OCI-LY7 (cell line): ENCODE measurements around the gene B4GAT1. TPM values are rescaled to one million over a fixed set of nuclear protein-coding genes. Genes with fewer than 3 reads are reported as not detected.

Experiments
- BruUV-seq: library from RNA; stranded (reverse); fragments of 400-500 nt; replicated peaks from 2 replicates; lab custom pipeline; 2021; lab: Mats Ljungman, UMichigan
- CTCF ChIA-PET: fragments of 300-600 bp; sonication (Branson Sonifier 250); formaldehyde crosslinking; loops from one replicate; lab custom pipeline; 2022; ENCODE audit warnings: antibody characterized with exemption; ENCODE audit not compliant: unreplicated experiment; lab: Charles Lee
- POLR2A ChIA-PET: fragments of 300-600 bp; sonication (Branson Sonifier 250); formaldehyde crosslinking; loops from one replicate; lab custom pipeline; 2022; ENCODE audit warnings: antibody characterized with exemption; lab: Charles Lee
- DNase-seq: peaks from one replicate; pipeline ENCODE4 v3.0.0-alpha.2; 2015; ENCODE audit warnings: low spot score
- H2AFZ ChIP-seq: fragments of 200-600 bp; sonication (generic), shearing (Covaris generic); 2 replicates; pipeline ENCODE4 v1.6.1; 2014; ENCODE audit warnings: mild to moderate bottlenecking, antibody characterized with exemption, low read length, moderate library complexity
- H3K27ac ChIP-seq: fragments of 200-600 bp; sonication (generic); 2 replicates; pipeline ENCODE4 v1.5.1; 2014; ENCODE audit warnings: mixed run types, low read depth, mild to moderate bottlenecking, moderate library complexity, low read length, inconsistent platforms; ENCODE audit not compliant: poor library complexity, severe bottlenecking
- H3K36me3 ChIP-seq: fragments of 200-600 bp; sonication (generic); 2 replicates; pipeline ENCODE4 v1.6.1; 2014; ENCODE audit warnings: mild to moderate bottlenecking, antibody characterized with exemption, low read length, moderate library complexity, mixed read lengths; ENCODE audit not compliant: insufficient read depth
- H3K4me1 ChIP-seq: fragments of 200-600 bp; sonication (generic); 2 replicates; pipeline ENCODE4 v1.5.1; 2014; ENCODE audit warnings: mild to moderate bottlenecking, low read length; ENCODE audit not compliant: insufficient read depth, poor library complexity, severe bottlenecking
- H3K4me2 ChIP-seq: fragments of 200-600 bp; sonication (generic); 2 replicates; pipeline ENCODE4 v1.6.1; 2014; ENCODE audit warnings: mild to moderate bottlenecking, low read length
- H3K4me3 ChIP-seq: fragments of 200-600 bp; sonication (generic); 2 replicates; pipeline ENCODE4 v1.5.1; 2014; ENCODE audit warnings: mild to moderate bottlenecking, low read depth, low read length; ENCODE audit not compliant: poor library complexity, severe bottlenecking
- H3K79me2 ChIP-seq: fragments of 200-600 bp; sonication (generic); 2 replicates; pipeline ENCODE4 v1.6.1; 2016; ENCODE audit warnings: low read depth, mild to moderate bottlenecking, low read length, moderate library complexity, mixed read lengths; ENCODE audit not compliant: insufficient read depth
- H3K9me2 ChIP-seq: fragments of 200-600 bp; sonication (generic); 2 replicates; pipeline ENCODE4 v1.6.1; 2016; ENCODE audit warnings: mild to moderate bottlenecking, low read length, mixed read lengths; ENCODE audit not compliant: insufficient read depth
- H3K9me3 ChIP-seq: fragments of 200-600 bp; sonication (generic); 2 replicates; pipeline ENCODE4 v1.6.1; 2014; ENCODE audit warnings: mild to moderate bottlenecking, mixed run types, low read length, mixed read lengths
- H4K20me1 ChIP-seq: fragments of 200-600 bp; sonication (generic); 2 replicates; pipeline ENCODE4 v1.6.1; 2014; ENCODE audit warnings: mild to moderate bottlenecking, antibody characterized with exemption, low read length, moderate library complexity, mixed read lengths; ENCODE audit not compliant: insufficient read depth
- EZH2phosphoT487 ChIP-seq: fragments of 200-600 bp; sonication (generic); IDR thresholded peaks from 2 replicates; pipeline ENCODE4 v1.6.1; 2018; ENCODE audit warnings: low read depth, borderline replicate concordance, mild to moderate bottlenecking, mixed run types, antibody characterized with exemption, low read length, moderate library complexity, mixed read lengths
- intact Hi-C: fragments of 100-400 bp; cut with micrococcal nuclease; formaldehyde crosslinking; loops from one replicate; pipeline ENCODE4 v1.10.0; 2022; ENCODE audit not compliant: unreplicated experiment
- total RNA-seq, 2 experiments: library from RNA; depleted of rRNA in 1 of 2; stranded (reverse); fragments of >200 nt in 1 of 2; shearing (Covaris generic) in 1 of 2; gene quantifications; 2 replicates each; pipeline ENCODE4 v1.2.3, GENCODE V29; 2014 to 2022
- TF ChIP-seq, protein P1 (sequence below): fragments of 200-600 bp; sonication (generic); conservative IDR thresholded peaks from 2 replicates; pipeline ENCODE4 v1.5.1; 2014; ENCODE audit warnings: mild to moderate bottlenecking, antibody characterized with exemption, low read length, moderate library complexity, mixed read lengths

Gene B4GAT1
- total RNA-seq, 2 experiments from 2014 or later: 9.8 to 11.7 TPM

DNA sequence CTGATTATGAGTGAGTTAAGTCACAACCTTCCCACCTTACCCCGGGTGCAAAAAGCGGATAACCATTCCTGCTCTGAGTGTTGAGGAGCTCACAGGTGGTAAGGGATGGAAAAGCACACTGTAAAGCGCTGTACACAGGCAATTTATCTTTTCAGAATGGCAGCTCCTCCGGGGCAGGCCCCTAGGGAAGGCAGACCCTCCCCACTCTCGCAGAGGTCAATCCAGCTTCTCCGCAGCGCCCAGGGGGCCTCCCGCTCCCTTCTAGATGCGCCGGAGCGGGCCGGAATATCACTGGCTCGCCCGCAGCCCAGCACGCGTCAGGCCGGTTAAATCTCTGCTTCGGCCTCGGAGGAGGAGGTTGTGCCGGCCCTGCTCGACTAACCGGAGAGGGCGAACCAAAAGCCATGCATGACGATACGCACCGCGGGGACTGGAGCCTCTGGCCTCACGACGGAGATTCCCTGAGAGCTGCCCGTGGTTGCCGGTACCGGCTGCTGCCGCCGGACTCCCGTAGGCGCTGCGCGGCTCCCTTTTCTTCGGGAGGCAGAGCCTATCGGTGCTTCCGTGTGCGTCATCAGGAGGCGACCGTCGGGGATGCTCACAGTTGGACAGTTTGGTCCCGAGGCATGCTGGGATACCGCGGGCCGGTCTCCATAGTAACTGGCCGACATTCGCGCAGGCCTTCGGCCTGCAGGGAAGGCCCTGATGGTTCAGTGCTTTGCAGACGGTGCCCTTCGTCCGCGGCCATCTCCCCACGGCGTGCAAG is 2.7 kb downstream of the B4GAT1 start, which contains the start of gene BRMS1:
Gene BRMS1 (minus strand): TSS at position 555 of the 766 bp plus-strand sequence. CDS start 2,870 bp downstream, outside the sequence.
- peak; percentile 96 for DNase-seq
- H3K79me2 ChIP-seq: peaks cover 15% of the 10 kb centered on the region
- no peak for TF ChIP-seq EZH2phosphoT487
- TF ChIP-seq, protein P1, sequence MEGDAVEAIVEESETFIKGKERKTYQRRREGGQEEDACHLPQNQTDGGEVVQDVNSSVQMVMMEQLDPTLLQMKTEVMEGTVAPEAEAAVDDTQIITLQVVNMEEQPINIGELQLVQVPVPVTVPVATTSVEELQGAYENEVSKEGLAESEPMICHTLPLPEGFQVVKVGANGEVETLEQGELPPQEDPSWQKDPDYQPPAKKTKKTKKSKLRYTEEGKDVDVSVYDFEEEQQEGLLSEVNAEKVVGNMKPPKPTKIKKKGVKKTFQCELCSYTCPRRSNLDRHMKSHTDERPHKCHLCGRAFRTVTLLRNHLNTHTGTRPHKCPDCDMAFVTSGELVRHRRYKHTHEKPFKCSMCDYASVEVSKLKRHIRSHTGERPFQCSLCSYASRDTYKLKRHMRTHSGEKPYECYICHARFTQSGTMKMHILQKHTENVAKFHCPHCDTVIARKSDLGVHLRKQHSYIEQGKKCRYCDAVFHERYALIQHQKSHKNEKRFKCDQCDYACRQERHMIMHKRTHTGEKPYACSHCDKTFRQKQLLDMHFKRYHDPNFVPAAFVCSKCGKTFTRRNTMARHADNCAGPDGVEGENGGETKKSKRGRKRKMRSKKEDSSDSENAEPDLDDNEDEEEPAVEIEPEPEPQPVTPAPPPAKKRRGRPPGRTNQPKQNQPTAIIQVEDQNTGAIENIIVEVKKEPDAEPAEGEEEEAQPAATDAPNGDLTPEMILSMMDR: no peak
- H3K27ac ChIP-seq: peak within 1 kb of the TSS; percentile 35
- H3K4me3 ChIP-seq: peak within 1 kb of the TSS; percentile 88
- BruUV-seq: no TSS peak
- peak within 1 kb of the TSS; percentile 89 for H3K4me2 ChIP-seq
- H4K20me1 ChIP-seq: peaks cover 4% of the 10 kb centered on the region; the same call in 1 of the 2 replicates
- no peaks in the 10 kb centered on the region for H3K9me3 ChIP-seq
- H3K4me1 ChIP-seq: peaks cover 37% of the 10 kb centered on the region
- H3K36me3 ChIP-seq: peaks cover 20% of the 10 kb centered on the region
- intact Hi-C loops: loop anchor here (2.0 to 5.0 kb wide), 2 partner anchors 26 to 32 kb away; partner anchors contain the start of gene SLC29A2
- no peaks in the 10 kb centered on the region for H3K9me2 ChIP-seq
- peak within 1 kb of the TSS; percentile 35; the same call in 1 of the 2 replicates for H2AFZ ChIP-seq
- POLR2A ChIA-PET: interaction anchor here (0.8 to 2.2 kb wide), 4 partner anchors 20 to 34 kb away, joined by 3 to 7 read pairs (median 4); no protein-coding TSS in a partner anchor
- CTCF ChIA-PET: no interaction called here

DNA sequence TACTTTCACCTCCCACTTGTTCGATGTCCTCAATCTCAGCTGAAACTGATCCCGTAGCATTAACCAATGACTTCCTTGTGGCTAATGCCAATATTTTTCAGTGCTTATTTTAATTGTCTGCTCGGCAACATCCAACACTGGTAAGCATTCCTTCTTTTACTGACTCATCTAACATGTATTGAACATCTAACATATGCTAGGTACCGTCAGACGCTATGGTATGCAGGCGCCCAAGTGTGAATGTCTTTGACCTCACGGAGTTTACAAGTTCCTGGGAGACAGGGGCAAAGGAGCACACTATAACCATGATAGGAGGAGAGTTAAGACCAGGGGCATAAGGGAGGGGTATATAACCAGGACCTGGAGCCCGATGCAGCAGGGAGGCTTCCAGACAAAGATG is 4.3 kb downstream of the B4GAT1 start:
- ChIA-PET POLR2A (no interaction called here), CTCF (no interaction called here)
- intact Hi-C loops: no loop called here
- Histone ChIP-seq H3K4me1 (peaks cover 33% of the 10 kb centered on the region), H2AFZ (no peak overlapping the region), H3K36me3 (peaks cover 34% of the 10 kb centered on the region), H3K4me3 (no peak overlapping the region), H4K20me1 (peaks cover 4% of the 10 kb centered on the region; the same call in 1 of the 2 replicates), H3K79me2 (peaks cover 15% of the 10 kb centered on the region), H3K27ac (no peak overlapping the region), H3K9me3 (no peaks in the 10 kb centered on the region), H3K4me2 (peak overlapping the region; percentile 89), H3K9me2 (no peaks in the 10 kb centered on the region)
- no peak for TF ChIP-seq EZH2phosphoT487
- TF ChIP-seq, protein P1: no peak
- DNase-seq: no peak
- no TSS peak for BruUV-seq
